H1 (cell line): ENCODE data around the gene PEX12. TPM values are rescaled to one million over a fixed set of nuclear protein-coding genes. Genes with fewer than 3 reads are reported as not detected.

Experiments used
- CTCF ChIA-PET: fragments of 300-600 bp; sonication (Branson Sonifier 250); formaldehyde crosslinking; loops from one replicate; lab custom pipeline; 2021; ENCODE audit not compliant: partially characterized antibody; lab: Charles Lee
- POLR2A ChIA-PET: fragments of 300-600 bp; sonication (Branson Sonifier 250); formaldehyde crosslinking; loops from one replicate; lab custom pipeline; 2021; ENCODE audit warnings: inconsistent platforms; ENCODE audit not compliant: partially characterized antibody; lab: Charles Lee
- DNase-seq, 2 experiments: peaks; one replicate each; pipeline versions ENCODE4 v3.0.0 to v3.0.0-alpha.2; 2010 to 2022; ENCODE audit warnings: low spot score in 2 of 2, low read depth in 1 of 2, mixed read lengths in 1 of 2
- FAIRE-seq: peaks from 2 replicates; lab custom pipeline; 2011; peaks lifted over from hg19 to GRCh38; lab: Jason Lieb, UNC
- H2AFZ ChIP-seq: 2 replicates; pipeline ENCODE4 v1.8.1; 2012; ENCODE audit warnings: low read length, inconsistent platforms
- H2AK5ac ChIP-seq: 2 replicates; pipeline ENCODE4 v1.6.1; 2013; ENCODE audit warnings: low read depth, low read length
- H2BK120ac ChIP-seq: replicated peaks from 2 replicates; pipeline ENCODE3; 2013; ENCODE audit warnings: low read depth, low read length, inconsistent platforms
- H2BK12ac ChIP-seq: 2 replicates; pipeline ENCODE4 v1.6.1; 2013; ENCODE audit warnings: low read depth, low read length
- H2BK15ac ChIP-seq: 2 replicates; pipeline ENCODE4 v1.6.1; 2013; ENCODE audit warnings: low read length
- H2BK20ac ChIP-seq: 2 replicates; pipeline ENCODE4 v1.6.1; 2013; ENCODE audit warnings: low read length
- H2BK5ac ChIP-seq: 2 replicates; pipeline ENCODE4 v1.6.1; 2013; ENCODE audit warnings: low read depth, low read length
- H3K14ac ChIP-seq: 2 replicates; pipeline ENCODE4 v1.6.1; 2013; ENCODE audit warnings: inconsistent platforms; ENCODE audit not compliant: insufficient read length
- H3K18ac ChIP-seq: 2 replicates; pipeline ENCODE4 v1.6.1; 2013; ENCODE audit warnings: low read length; ENCODE audit errors: extremely low read depth
- H3K23ac ChIP-seq: 2 replicates; pipeline ENCODE4 v1.6.1; 2013; ENCODE audit warnings: inconsistent platforms; ENCODE audit not compliant: insufficient read length
- H3K23me2 ChIP-seq: 2 replicates; pipeline ENCODE4 v1.6.1; 2013; ENCODE audit warnings: low read depth, low read length
- H3K27ac ChIP-seq: 2 replicates; pipeline ENCODE4 v1.6.1; 2011; ENCODE audit warnings: low read depth, low read length, inconsistent platforms
- H3K27me3 ChIP-seq, 4 experiments: replicated peaks in 1 of 4; 1 replicate in 1 of 4; 2 replicates in 3 of 4; pipeline versions ENCODE4 v1.6.1 to v1.8.1; 2011 to 2013; ENCODE audit warnings: low read length in 3 of 4, mild to moderate bottlenecking in 3 of 4, inconsistent platforms in 2 of 4, mixed read lengths in 2 of 4, moderate library complexity in 1 of 4; ENCODE audit not compliant: control insufficient read depth in 3 of 4, insufficient read depth in 3 of 4; ENCODE audit errors: extremely low read depth in 1 of 4
- H3K36me3 ChIP-seq, 4 experiments: 2 replicates each; pipeline versions ENCODE4 v1.6.1 to v1.8.1; 2011 to 2013; ENCODE audit warnings: mild to moderate bottlenecking in 4 of 4, low read length in 3 of 4, moderate library complexity in 2 of 4, control low read depth in 1 of 4, inconsistent platforms in 1 of 4; ENCODE audit not compliant: insufficient read depth in 4 of 4, control insufficient read depth in 2 of 4
- H3K4ac ChIP-seq: replicated peaks from 2 replicates; pipeline ENCODE3; 2013; ENCODE audit warnings: low read length, low read depth, mixed read lengths, inconsistent platforms; ENCODE audit not compliant: insufficient read length
- H3K4me1 ChIP-seq, 4 experiments: replicated peaks in 1 of 4; 1 replicate in 1 of 4; 2 replicates in 3 of 4; pipeline versions ENCODE4 v1.6.1 to v1.8.1; 2011 to 2013; ENCODE audit warnings: low read length in 3 of 4, inconsistent platforms in 2 of 4, mixed read lengths in 1 of 4; ENCODE audit not compliant: insufficient read depth in 4 of 4, control insufficient read depth in 3 of 4
- H3K4me2 ChIP-seq, 2 experiments: 2 replicates each; pipeline versions ENCODE4 v1.6.1 to v1.8.1; 2011 to 2013; ENCODE audit warnings: low read depth in 2 of 2, low read length in 2 of 2, control low read depth in 1 of 2, inconsistent platforms in 1 of 2, mild to moderate bottlenecking in 1 of 2; ENCODE audit not compliant: insufficient read depth in 1 of 2
- H3K4me3 ChIP-seq, 4 experiments: fragments of 200-600, 300-600 bp in 1 of 4; sonication (generic), shearing (Covaris generic), sonication (Bioruptor Twin) in 1 of 4; 2 replicates each; pipeline versions ENCODE4 v1.5.1 to v1.8.1; 2011 to 2016; ENCODE audit warnings: low read length in 4 of 4, low read depth in 3 of 4, control low read depth in 2 of 4, inconsistent platforms in 2 of 4, mild to moderate bottlenecking in 2 of 4, mixed read lengths in 1 of 4, moderate library complexity in 1 of 4; ENCODE audit not compliant: insufficient read depth in 2 of 4; ENCODE audit errors: extremely low read depth in 1 of 4
- H3K56ac ChIP-seq: replicated peaks from 2 replicates; pipeline ENCODE3; 2013; ENCODE audit warnings: low read depth, mild to moderate bottlenecking, mixed read lengths, low read length, inconsistent platforms; ENCODE audit not compliant: insufficient read length
- H3K79me1 ChIP-seq: 2 replicates; pipeline ENCODE4 v1.6.1; 2013; ENCODE audit warnings: low read depth, low read length, control low read depth
- H3K79me2 ChIP-seq, 2 experiments: 2 replicates each; pipeline versions ENCODE4 v1.6.1 to v1.8.1; 2012 to 2013; ENCODE audit warnings: low read length in 2 of 2, mild to moderate bottlenecking in 2 of 2, inconsistent platforms in 1 of 2; ENCODE audit not compliant: insufficient read depth in 2 of 2, control insufficient read depth in 1 of 2
- H3K9ac ChIP-seq, 4 experiments: replicated peaks in 1 of 4; 1 replicate in 1 of 4; 2 replicates in 3 of 4; pipeline versions ENCODE4 v1.6.1 to v1.8.1; 2011 to 2013; ENCODE audit warnings: low read depth in 3 of 4, low read length in 3 of 4, control low read depth in 2 of 4, mild to moderate bottlenecking in 2 of 4, moderate library complexity in 2 of 4, inconsistent platforms in 1 of 4; ENCODE audit errors: extremely low read depth in 1 of 4
- H3K9me3 ChIP-seq, 2 experiments: 2 replicates each; pipeline versions ENCODE4 v1.6.1 to v1.8.1; 2012 to 2013; ENCODE audit warnings: mild to moderate bottlenecking in 2 of 2, moderate library complexity in 2 of 2, control low read depth in 1 of 2, inconsistent platforms in 1 of 2, low read depth in 1 of 2, low read length in 1 of 2, mixed read lengths in 1 of 2; ENCODE audit not compliant: insufficient read depth in 2 of 2
- H4K20me1 ChIP-seq, 2 experiments: replicated peaks in 1 of 2; 2 replicates each; pipeline versions ENCODE3 to v1.8.1; 2011 to 2013; ENCODE audit warnings: inconsistent platforms in 2 of 2, low read length in 2 of 2, mild to moderate bottlenecking in 1 of 2; ENCODE audit not compliant: insufficient read depth in 2 of 2, control insufficient read depth in 1 of 2
- H4K5ac ChIP-seq: 2 replicates; pipeline ENCODE4 v1.6.1; 2013; ENCODE audit warnings: low read length, low read depth, mixed read lengths, inconsistent platforms; ENCODE audit not compliant: insufficient read length
- H4K8ac ChIP-seq: 2 replicates; pipeline ENCODE4 v1.8.0; 2013; ENCODE audit warnings: mild to moderate bottlenecking, moderate library complexity, low read length, inconsistent platforms; ENCODE audit not compliant: insufficient read depth; ENCODE audit errors: extremely low read depth
- H4K91ac ChIP-seq: replicated peaks from 2 replicates; pipeline ENCODE3; 2013; ENCODE audit warnings: low read length, mixed read lengths, inconsistent platforms; ENCODE audit not compliant: insufficient read length
- BRCA1 ChIP-seq: IDR thresholded peaks from 2 replicates; pipeline ENCODE4 v1.6.1; 2012; ENCODE audit warnings: low read depth, low read length, improper control_type of control experiment
- FOSL1 ChIP-seq: IDR thresholded peaks from 2 replicates; pipeline ENCODE4 v1.6.1; 2011; ENCODE audit warnings: mild to moderate bottlenecking, low read depth, low read length, moderate library complexity; ENCODE audit not compliant: insufficient read depth
- KDM5A ChIP-seq: fragments of 200-600 bp; IDR thresholded peaks from 2 replicates; pipeline ENCODE4 v1.7.1; 2012; ENCODE audit warnings: mild to moderate bottlenecking, low read length, inconsistent platforms, mixed read lengths
- NRF1 ChIP-seq: IDR thresholded peaks from 2 replicates; pipeline ENCODE4 v1.6.1; 2011; ENCODE audit warnings: mild to moderate bottlenecking, low read depth, low read length, improper control_type of control experiment
- POLR2A ChIP-seq, 2 experiments: IDR thresholded peaks; 1 replicate in 1 of 2; 2 replicates in 1 of 2; pipeline ENCODE4 v1.6.1; 2011; ENCODE audit warnings: low read depth in 2 of 2, low read length in 2 of 2, mild to moderate bottlenecking in 2 of 2; ENCODE audit errors: control extremely low read depth in 1 of 2
- WGBS, 2 experiments: shearing (Covaris generic) in 1 of 2; methylation state at CpG; one replicate each; pipeline versions ENCODE4 v1.1.6 to v1.1.7; 2013 to 2015; ENCODE audit warnings: low lambda C conversion rate in 2 of 2, mixed read lengths in 2 of 2, inconsistent platforms in 1 of 2, low coverage in 1 of 2, missing lambda C conversion rate in 1 of 2; ENCODE audit not compliant: insufficient replicate concordance in 2 of 2, insufficient coverage in 1 of 2, insufficient read length in 1 of 2; ENCODE audit errors: extremely low coverage in 1 of 2, missing lambda C conversion rate in 1 of 2; 5-methylcytosine and 5-hydroxymethylcytosine counted together
- polyA plus RNA-seq, 7 experiments: library from polyadenylated mRNA; depleted of rRNA in 3 of 7; stranded (reverse) in 5 of 7; unstranded in 2 of 7; fragments of >200 nt in 5 of 7; fragments of 200-250 nt in 2 of 7; gene quantifications; 1 replicate in 5 of 7; 2 replicates in 1 of 7; 4 replicates in 1 of 7; pipeline versions ENCODE4 v1.2.1 to v1.2.3, GENCODE V29; 2011 to 2013; ENCODE audit warnings: missing spikeins in 2 of 7, mixed read lengths in 2 of 7
- total RNA-seq: library from RNA; stranded (reverse); fragmentation: NEBNext Ultra II Directional; extraction: Animal tissue kit (Norgen Biotek cat#: 25700); gene quantifications from 2 replicates; pipeline ENCODE4 v1.2.1, GENCODE V29; 2021

Gene PEX12
- total and polyA plus RNA-seq, 2 of the 8 experiments (the other 6 are each of a cell fraction or from before 2014, with no cell fraction given), result 3.0 to 5.9 TPM

DNA sequence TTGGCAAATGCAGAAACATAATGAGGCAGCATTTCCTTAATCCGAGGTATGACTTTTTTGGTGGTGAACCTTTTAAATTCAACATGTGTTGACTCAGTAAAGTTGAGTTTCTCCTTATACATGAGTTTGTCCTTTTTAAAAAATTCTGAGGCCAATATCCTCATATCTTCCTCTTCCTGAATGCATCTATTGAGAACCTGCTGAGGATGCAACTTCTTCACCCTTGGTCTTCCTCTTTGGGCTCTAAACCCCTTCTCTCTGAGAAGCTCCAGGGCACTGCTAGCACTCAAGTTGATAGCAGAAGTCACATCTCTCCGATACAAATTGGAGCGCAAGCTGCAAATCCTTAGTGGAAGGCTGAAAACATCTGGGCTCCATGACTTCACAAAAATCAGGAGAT is 21.0 kb downstream of the PEX12 start:
- no peak overlapping the region for H3K27ac ChIP-seq
- H4K91ac ChIP-seq, result no peak overlapping the region
- H3K18ac ChIP-seq, result no peak overlapping the region
- H3K4ac ChIP-seq, result no peak overlapping the region
- no peak overlapping the region for H2BK5ac ChIP-seq
- H3K14ac ChIP-seq, result no peak overlapping the region
- WGBS, 2 experiments, result 93% methylated on average over 3 of the region's 3 CpGs; no CpG with 5 or more reads in 1 of the 2 experiments
- no peak overlapping the region for H3K4me3 ChIP-seq
- H3K23me2 ChIP-seq, result no peaks in the 10 kb centered on the region
- FAIRE-seq (no peak), DNase-seq (no peak)
- no peaks in the 10 kb centered on the region for H3K9me3 ChIP-seq
- H3K23ac ChIP-seq, result no peak overlapping the region
- no peaks in the 10 kb centered on the region for H3K36me3 ChIP-seq
- POLR2A ChIA-PET, result no interaction called here
- no peak overlapping the region for H2AFZ ChIP-seq
- no peaks in the 10 kb centered on the region for H4K20me1 ChIP-seq
- no peaks in the 10 kb centered on the region for H3K4me1 ChIP-seq
- no peak overlapping the region for H2AK5ac ChIP-seq
- H4K8ac ChIP-seq, result no peak overlapping the region
- H3K79me2 ChIP-seq, result no peaks in the 10 kb centered on the region
- no peak overlapping the region for H3K56ac ChIP-seq
- no peak overlapping the region for H2BK20ac ChIP-seq
- H2BK12ac ChIP-seq, result no peak overlapping the region
- no peaks in the 10 kb centered on the region for H3K27me3 ChIP-seq
- H4K5ac ChIP-seq, result no peak overlapping the region
- H3K9ac ChIP-seq, result no peak overlapping the region
- H3K4me2 ChIP-seq, result no peak overlapping the region
- H2BK15ac ChIP-seq, result no peak overlapping the region
- CTCF ChIA-PET, result interaction anchor here (0.9 to 1.2 kb wide), 2 partner anchors 38 to 40 kb away, joined by 3 read pairs; no protein-coding TSS in a partner anchor
- no peak overlapping the region for H2BK120ac ChIP-seq
- H3K79me1 ChIP-seq, result no peaks in the 10 kb centered on the region
- no peak for TF ChIP-seq POLR2A (IDR thresholded peaks at IDR 0.05; ENCODE audit: control extremely low read depth in 1 of 2, low read depth in 2 of 2, low read length in 2 of 2)
- TF ChIP-seq BRCA1, result no peak
- no peak for TF ChIP-seq KDM5A
- no peak for TF ChIP-seq NRF1
- TF ChIP-seq FOSL1, result no peak
